ENCODE measurements around the gene CFAP46.
"Not testable (repeated sequence)": the region's sequence is repeated elsewhere in the genome, so short reads cannot be mapped to it uniquely, and the experiment has no call there.

The CFAP46 gene

GRCh38 chr10:132898391-132899053 is 43.8 kb downstream of the CFAP46 start:
- H3K9me2 ChIP-seq (replicated peaks; ENCODE audit: insufficient read depth, low read length), result no peaks in the 10 kb centered on the region
- no peak overlapping the region for H3K27ac ChIP-seq (ENCODE audit: low read depth, low read length)
- no peaks in the 10 kb centered on the region for H3K9me3 ChIP-seq (ENCODE audit: insufficient read depth, low read length)
- TF ChIP-seq CTCF (IDR thresholded peaks at IDR 0.05; ENCODE audit: insufficient read depth, low read length, poor library complexity, severe bottlenecking), result no peak
- TF ChIP-seq EZH2phosphoT487 (conservative IDR thresholded peaks at IDR 0.05; ENCODE audit: low read length), result no peak
- no peak overlapping the region for H3K9ac ChIP-seq (ENCODE audit: low read length)
- H3K79me2 ChIP-seq (ENCODE audit: insufficient read depth, low read length), result no peaks in the 10 kb centered on the region
- H3F3A ChIP-seq (ENCODE audit: insufficient read depth), result no peaks in the 10 kb centered on the region
- H4K20me1 ChIP-seq (ENCODE audit: low read depth, low read length), result no peaks in the 10 kb centered on the region
- no peak overlapping the region for H2AFZ ChIP-seq (ENCODE audit: low read depth, low read length, severe bottlenecking)
- H3K36me3 ChIP-seq (ENCODE audit: low read length), result no peaks in the 10 kb centered on the region
- H3K4me2 ChIP-seq (ENCODE audit: low read depth, low read length, poor library complexity, severe bottlenecking), result no peak overlapping the region
- no peaks in the 10 kb centered on the region for H3K27me3 ChIP-seq (ENCODE audit: low read length)
- no peak overlapping the region for H3K4me3 ChIP-seq (ENCODE audit: insufficient read depth, low read length, poor library complexity, severe bottlenecking)

- Histone ChIP-seq H3K27me3 (ENCODE audit: low read length) (no peaks in the 10 kb centered on the region), H3K4me2 (ENCODE audit: low read depth, low read length, poor library complexity, severe bottlenecking) (no peak overlapping the region), H2AFZ (ENCODE audit: low read depth, low read length, severe bottlenecking) (no peak overlapping the region)
Observed at GRCh38 chr10:132897516-132898381, 44.6 kb downstream of the CFAP46 start.

GRCh38 chr10:132893786-132894185 is 48.6 kb downstream of the CFAP46 start:
- not testable (repeated sequence) for H3K36me3 ChIP-seq (ENCODE audit: low read length); H3K4me3 ChIP-seq (ENCODE audit: insufficient read depth, low read length, poor library complexity, severe bottlenecking); H3K9ac ChIP-seq (ENCODE audit: low read length); H3K4me2 ChIP-seq (ENCODE audit: low read depth, low read length, poor library complexity, severe bottlenecking); H3F3A ChIP-seq (ENCODE audit: insufficient read depth); H3K79me2 ChIP-seq (ENCODE audit: insufficient read depth, low read length); H2AFZ ChIP-seq (ENCODE audit: low read depth, low read length, severe bottlenecking); H3K27ac ChIP-seq (ENCODE audit: low read depth, low read length); H3K27me3 ChIP-seq (ENCODE audit: low read length); H3K9me3 ChIP-seq (ENCODE audit: insufficient read depth, low read length); H3K9me2 ChIP-seq (replicated peaks; ENCODE audit: insufficient read depth, low read length); H4K20me1 ChIP-seq (ENCODE audit: low read depth, low read length)

More at GRCh38 chr10:132897516-132898381, 44.6 kb downstream of the CFAP46 start:
- Histone ChIP-seq H3F3A (ENCODE audit: insufficient read depth) (no peaks in the 10 kb centered on the region), H4K20me1 (ENCODE audit: low read depth, low read length) (no peaks in the 10 kb centered on the region), H3K9me3 (ENCODE audit: insufficient read depth, low read length) (no peaks in the 10 kb centered on the region), H3K9me2 (replicated peaks; ENCODE audit: insufficient read depth, low read length) (no peaks in the 10 kb centered on the region), H3K79me2 (ENCODE audit: insufficient read depth, low read length) (no peaks in the 10 kb centered on the region), H3K27ac (ENCODE audit: low read depth, low read length) (no peak overlapping the region), H3K9ac (ENCODE audit: low read length) (no peak overlapping the region), H3K4me3 (ENCODE audit: insufficient read depth, low read length, poor library complexity, severe bottlenecking) (no peak overlapping the region), H3K36me3 (ENCODE audit: low read length) (no peaks in the 10 kb centered on the region)
- TF ChIP-seq CTCF (IDR thresholded peaks at IDR 0.05; ENCODE audit: insufficient read depth, low read length, poor library complexity, severe bottlenecking) (no peak), EZH2phosphoT487 (conservative IDR thresholded peaks at IDR 0.05; ENCODE audit: low read length) (no peak)

- Histone ChIP-seq H2AFZ (ENCODE audit: low read depth, low read length, severe bottlenecking) (no peak overlapping the region), H3F3A (ENCODE audit: insufficient read depth) (no peaks in the 10 kb centered on the region), H3K27ac (ENCODE audit: low read depth, low read length) (no peak overlapping the region), H3K9me2 (replicated peaks; ENCODE audit: insufficient read depth, low read length) (no peaks in the 10 kb centered on the region), H3K4me2 (ENCODE audit: low read depth, low read length, poor library complexity, severe bottlenecking) (no peak overlapping the region), H3K4me3 (ENCODE audit: insufficient read depth, low read length, poor library complexity, severe bottlenecking) (no peak overlapping the region), H3K9me3 (ENCODE audit: insufficient read depth, low read length) (no peaks in the 10 kb centered on the region), H3K79me2 (ENCODE audit: insufficient read depth, low read length) (no peaks in the 10 kb centered on the region), H4K20me1 (ENCODE audit: low read depth, low read length) (no peaks in the 10 kb centered on the region), H3K9ac (ENCODE audit: low read length) (no peak overlapping the region), H3K36me3 (ENCODE audit: low read length) (no peaks in the 10 kb centered on the region), H3K27me3 (ENCODE audit: low read length) (no peaks in the 10 kb centered on the region)
- TF ChIP-seq EZH2phosphoT487 (conservative IDR thresholded peaks at IDR 0.05; ENCODE audit: low read length) (no peak), CTCF (IDR thresholded peaks at IDR 0.05; ENCODE audit: insufficient read depth, low read length, poor library complexity, severe bottlenecking) (no peak)
Observed at GRCh38 chr10:132893090-132893489, 49.3 kb downstream of the CFAP46 start.

Data from SU-DHL-6 (cell line).